Endometrium (tissue), 2 donors: ENCODE results near the gene KMT2C.

ENCODE experiments used
- FAIRE-seq: peaks from 2 replicates; lab custom pipeline; 2012; peaks lifted over from hg19 to GRCh38; lab: Jason Lieb, UNC
- donor health status: control.
- donor health status: control.

Gene KMT2C

GRCh38 chr7:152103691-152104090 lies 332.1 kb downstream of the KMT2C start:
- no peak for FAIRE-seq

DNA sequence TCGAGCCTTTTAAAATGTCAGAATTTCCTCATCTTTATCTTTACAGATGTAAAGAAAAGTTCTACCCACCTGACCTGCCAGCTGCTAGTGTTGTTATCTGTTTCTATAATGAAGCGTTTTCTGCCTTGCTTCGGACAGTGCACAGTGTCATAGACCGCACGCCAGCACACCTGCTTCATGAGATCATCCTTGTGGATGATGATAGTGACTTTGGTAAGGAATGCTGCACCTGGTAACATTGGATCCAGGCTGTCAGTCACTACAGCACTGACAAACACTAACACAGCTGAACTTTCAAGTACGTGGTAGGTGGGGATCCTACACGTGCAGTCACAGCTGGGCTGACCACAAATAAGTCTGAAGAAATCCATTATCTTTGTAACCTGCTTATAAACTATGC lies 332.7 kb downstream of the KMT2C start:
- FAIRE-seq: no peak

DNA sequence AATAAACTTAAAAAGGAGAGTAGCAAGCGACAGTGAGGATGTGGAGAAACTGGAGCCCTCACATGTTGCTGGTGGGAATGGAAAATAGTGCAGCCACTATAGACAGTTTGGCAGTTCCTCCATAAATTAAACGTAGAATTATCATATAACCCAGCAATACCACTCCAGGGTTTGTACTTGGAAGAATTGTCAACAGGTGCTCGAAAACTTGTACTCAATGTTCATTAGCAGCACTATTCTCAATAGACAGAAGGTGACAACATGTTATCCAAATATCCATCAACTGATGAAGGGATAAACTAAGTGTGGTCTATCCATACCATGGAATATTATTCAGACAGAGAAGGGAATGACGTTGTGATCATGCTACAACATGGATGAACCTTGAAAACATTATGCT lies 338.5 kb downstream of the KMT2C start:
- no peak for FAIRE-seq

- no peak for FAIRE-seq
Observed at GRCh38 chr7:152095771-152096170, 340.0 kb downstream of the KMT2C start.

DNA sequence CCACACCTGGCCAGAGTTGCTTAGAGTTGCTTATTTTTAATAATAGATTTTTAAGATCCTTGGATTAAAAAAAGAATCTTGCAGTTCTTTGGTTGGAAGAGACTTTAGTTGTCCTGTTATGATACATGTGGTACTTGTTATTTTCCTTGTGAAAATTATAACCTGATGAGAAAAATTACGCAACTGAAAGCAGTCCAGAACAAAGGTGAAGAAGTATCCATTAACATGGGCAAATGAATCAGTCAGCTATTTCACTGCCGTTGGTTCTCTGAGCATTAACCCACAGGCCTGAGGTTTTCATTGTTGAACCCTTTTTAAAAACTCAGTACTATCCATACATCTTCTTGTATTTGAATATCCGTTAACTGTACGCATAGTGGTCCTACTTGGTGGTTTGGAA lies 342.1 kb downstream of the KMT2C start:
- FAIRE-seq: no peak

DNA sequence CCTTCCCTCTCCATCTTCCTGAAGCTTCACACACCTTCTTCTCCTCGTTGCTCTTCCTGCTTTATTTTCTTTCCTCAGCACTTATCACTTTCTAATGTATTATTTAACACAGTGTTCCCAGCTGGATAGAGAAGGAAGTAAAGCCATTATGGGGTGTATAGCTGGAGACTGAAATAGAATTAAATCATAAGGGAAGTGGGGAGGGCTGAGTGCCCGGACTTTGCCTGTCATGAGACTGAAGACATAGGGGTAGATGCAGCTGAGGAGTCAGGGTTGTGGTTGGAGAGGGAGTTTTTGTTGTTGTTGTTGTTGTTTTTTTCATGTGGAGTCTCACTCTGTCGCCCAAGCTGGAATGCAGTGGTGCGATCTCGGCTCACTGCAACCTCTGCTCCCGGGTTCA lies 345.1 kb downstream of the KMT2C start:
- FAIRE-seq: no peak

DNA sequence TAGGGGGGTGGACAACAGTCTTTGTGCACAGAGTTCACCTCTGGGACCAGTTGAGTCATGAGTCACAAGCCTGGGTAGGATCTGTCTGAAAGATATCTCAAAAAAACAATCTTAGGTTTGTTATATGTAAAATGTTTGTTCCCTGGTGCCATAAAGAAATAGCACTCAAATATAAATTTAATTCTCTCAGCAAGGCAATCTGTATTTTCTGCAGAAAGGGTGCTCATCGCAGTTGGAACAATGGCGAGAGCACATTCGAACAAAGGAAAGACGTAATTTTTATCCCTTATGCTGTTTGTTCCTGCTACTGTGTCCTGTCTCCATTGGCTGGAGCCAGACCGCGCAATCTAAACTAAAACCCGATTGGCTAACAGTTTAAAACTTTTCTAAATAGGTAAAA lies 346.6 kb downstream of the KMT2C start:
- FAIRE-seq: no peak

GRCh38 chr7:152086513-152086912 lies 349.3 kb downstream of the KMT2C start:
- no peak for FAIRE-seq

- FAIRE-seq: no peak
Observed at GRCh38 chr7:152085131-152085530, 350.7 kb downstream of the KMT2C start.
